Measurements from ENCODE around the gene TSPEAR. TPM values are rescaled to one million over a fixed set of nuclear protein-coding genes. Genes with fewer than 3 reads are reported as not detected.

Gene TSPEAR
- total RNA-seq, 4 donors from 2014 or later: 0.18 to 0.69 (median 0.51) TPM; not detected in 1

GRCh38 chr21:44657635-44658540, 53.5 kb downstream of the TSPEAR start, which contains the start of gene KRTAP12-3:
TSS of gene KRTAP12-3 (plus strand) at chr21:44657932. CDS start at chr21:44657980, 48 bp downstream.
- Histone ChIP-seq H3K36me3 (no peaks in the 10 kb centered on the region), H3K27me3 (peaks cover 0 to 3% of the 10 kb centered on the region in 2 donors), H3K4me3 (no peak within 1 kb of the TSS), H3K27ac (no peak within 1 kb of the TSS), H3K4me1 (no peaks in the 10 kb centered on the region), H3K9me3 (no peaks in the 10 kb centered on the region)
- TF ChIP-seq CTCF (IDR thresholded peaks at IDR 0.05) (no peak), POLR2A (IDR thresholded peaks at IDR 0.05) (no peak)
- no peak for DNase-seq
- intact Hi-C loops (cut with DNase I; ENCODE audit: low total_unique reads): no loop called here

DNA sequence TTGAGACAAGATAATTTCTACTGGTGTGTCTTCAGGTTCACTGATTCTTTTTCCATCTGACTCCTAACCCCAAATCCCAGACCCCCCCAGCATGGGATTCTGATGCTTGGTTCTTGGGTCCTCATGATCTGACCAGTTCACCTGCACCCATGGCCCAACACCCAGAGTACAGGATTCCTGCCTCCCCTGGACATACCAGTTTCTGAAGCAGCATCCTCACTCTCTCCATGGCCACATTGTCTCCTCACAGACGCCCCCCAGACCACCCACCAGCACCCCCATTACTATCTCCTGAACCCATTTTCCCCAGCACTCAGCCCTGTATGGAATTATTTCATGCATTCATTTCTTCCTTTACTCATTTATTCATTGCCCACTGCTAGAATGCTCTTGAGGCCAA, 54.5 kb downstream of the TSPEAR start:
- Histone ChIP-seq H3K27ac (no peak overlapping the region), H3K4me3 (no peak overlapping the region), H3K27me3 (peaks cover 0 to 3% of the 10 kb centered on the region in 2 donors), H3K36me3 (no peaks in the 10 kb centered on the region), H3K9me3 (no peaks in the 10 kb centered on the region), H3K4me1 (no peaks in the 10 kb centered on the region)
- no peak for DNase-seq
- TF ChIP-seq POLR2A (IDR thresholded peaks at IDR 0.05) (no peak), CTCF (IDR thresholded peaks at IDR 0.05) (no peak)
- intact Hi-C loops (cut with DNase I; ENCODE audit: low total_unique reads): no loop called here

DNA sequence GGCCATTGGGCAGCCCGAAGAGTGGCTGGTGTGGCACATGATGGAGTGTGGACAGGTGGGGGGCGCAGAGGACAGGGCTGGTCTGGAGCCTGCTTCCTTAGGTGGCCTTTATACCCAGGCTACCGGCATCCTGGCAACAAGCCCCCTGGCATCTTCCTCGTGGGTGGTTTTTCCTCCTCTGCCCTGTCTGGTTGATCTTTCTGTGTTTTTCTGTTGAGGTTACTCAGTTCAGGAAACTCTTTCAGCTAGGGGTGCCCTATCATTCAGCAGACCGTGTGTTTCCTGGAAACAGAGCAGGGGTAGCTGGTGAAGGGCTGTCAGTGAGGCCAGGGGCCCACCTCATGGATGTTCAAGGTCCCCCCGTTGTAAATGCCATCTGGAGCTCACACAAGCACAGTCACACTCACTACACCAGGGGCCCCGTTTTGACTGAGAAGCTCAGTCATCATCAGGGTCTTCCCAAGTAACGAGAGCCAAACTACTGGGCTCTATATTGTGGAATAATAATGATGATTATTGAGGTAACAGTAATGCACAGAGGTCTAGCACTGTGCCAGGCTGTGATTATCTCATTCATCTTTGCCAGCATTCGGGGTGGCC, 56.7 kb downstream of the TSPEAR start, which contains the start of gene KRTAP12-4:
TSS of gene KRTAP12-4 (minus strand) at position 84 of the 600 bp plus-strand sequence. CDS start at position 39, 45 bp downstream.
- no peak for DNase-seq
- no peaks in the 10 kb centered on the region for H3K27me3 ChIP-seq

GRCh38 chr21:44653656-44654575, 57.5 kb downstream of the TSPEAR start:
- intact Hi-C loops (cut with DNase I; ENCODE audit: low total_unique reads): no loop called here
- DNase-seq: no peak
- H3K4me1 ChIP-seq: no peaks in the 10 kb centered on the region
- H3K4me3 ChIP-seq: no peak overlapping the region
- no peak overlapping the region for H3K27ac ChIP-seq
- no peaks in the 10 kb centered on the region for H3K9me3 ChIP-seq
- H3K27me3 ChIP-seq: no peaks in the 10 kb centered on the region
- TF ChIP-seq CTCF (IDR thresholded peaks at IDR 0.05) (no peak), POLR2A (IDR thresholded peaks at IDR 0.05) (no peak)
- H3K36me3 ChIP-seq: no peaks in the 10 kb centered on the region

More for the DNA sequence above, 56.7 kb downstream of the TSPEAR start, which contains the start of gene KRTAP12-4:
- H3K27ac ChIP-seq: no peak within 1 kb of the TSS
- no peak for TF ChIP-seq POLR2A (IDR thresholded peaks at IDR 0.05)
- TF ChIP-seq CTCF (IDR thresholded peaks at IDR 0.05): no peak
- no peaks in the 10 kb centered on the region for H3K9me3 ChIP-seq
- no peaks in the 10 kb centered on the region for H3K36me3 ChIP-seq
- no peaks in the 10 kb centered on the region for H3K4me1 ChIP-seq
- H3K4me3 ChIP-seq: no peak within 1 kb of the TSS
- intact Hi-C loops (cut with DNase I; ENCODE audit: low total_unique reads): no loop called here
